Measurements from ENCODE around the gene FCHO1.

DNA sequence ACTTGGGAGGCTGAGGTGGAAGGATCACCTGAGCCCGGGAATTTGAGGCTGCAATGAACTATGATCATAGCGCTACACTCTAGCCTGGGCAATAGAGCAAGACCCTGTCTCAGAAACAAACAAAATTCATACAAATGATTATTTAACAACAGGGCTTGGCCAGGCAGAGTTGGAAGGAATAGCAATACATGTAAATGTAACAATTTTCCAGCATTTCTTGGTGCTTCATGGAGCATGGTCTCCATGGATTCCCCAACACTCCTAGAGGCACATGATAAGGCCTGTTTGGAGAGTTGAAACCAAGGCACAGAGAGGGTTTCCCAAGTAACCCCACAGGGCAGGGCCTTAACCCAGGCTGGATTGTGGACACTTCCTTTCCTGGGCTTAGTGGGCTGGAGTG, 59.8 kb downstream of the FCHO1 start:
- TF ChIP-seq, protein P1, sequence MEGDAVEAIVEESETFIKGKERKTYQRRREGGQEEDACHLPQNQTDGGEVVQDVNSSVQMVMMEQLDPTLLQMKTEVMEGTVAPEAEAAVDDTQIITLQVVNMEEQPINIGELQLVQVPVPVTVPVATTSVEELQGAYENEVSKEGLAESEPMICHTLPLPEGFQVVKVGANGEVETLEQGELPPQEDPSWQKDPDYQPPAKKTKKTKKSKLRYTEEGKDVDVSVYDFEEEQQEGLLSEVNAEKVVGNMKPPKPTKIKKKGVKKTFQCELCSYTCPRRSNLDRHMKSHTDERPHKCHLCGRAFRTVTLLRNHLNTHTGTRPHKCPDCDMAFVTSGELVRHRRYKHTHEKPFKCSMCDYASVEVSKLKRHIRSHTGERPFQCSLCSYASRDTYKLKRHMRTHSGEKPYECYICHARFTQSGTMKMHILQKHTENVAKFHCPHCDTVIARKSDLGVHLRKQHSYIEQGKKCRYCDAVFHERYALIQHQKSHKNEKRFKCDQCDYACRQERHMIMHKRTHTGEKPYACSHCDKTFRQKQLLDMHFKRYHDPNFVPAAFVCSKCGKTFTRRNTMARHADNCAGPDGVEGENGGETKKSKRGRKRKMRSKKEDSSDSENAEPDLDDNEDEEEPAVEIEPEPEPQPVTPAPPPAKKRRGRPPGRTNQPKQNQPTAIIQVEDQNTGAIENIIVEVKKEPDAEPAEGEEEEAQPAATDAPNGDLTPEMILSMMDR (IDR thresholded peaks at IDR 0.05 in 4 of 5, conservative IDR thresholded peaks at IDR 0.05 in 1 of 5), result no peak
- TF ChIP-seq POLR2A (IDR thresholded peaks at IDR 0.05), result no peak

All from gastrocnemius medialis (tissue), 4 donors.